A549 (cell line): ENCODE data around the gene FRMD4A. TPM values are rescaled to one million over a fixed set of nuclear protein-coding genes. Genes with fewer than 3 reads are reported as not detected.

ENCODE experiments used
- ATAC-seq, 2 experiments: fragments of 200-7000 bp in 1 of 2; fragments of >200 bp in 1 of 2; cut with Nextera tagmentation in 1 of 2; cut with Tn5 transposase in 1 of 2; 3 replicates each; pipeline versions ENCODE4 v1.8.0 to v1.9.1; 2018 to 2020; ENCODE audit warnings: mild to moderate bottlenecking in 1 of 2, moderate library complexity in 1 of 2
- CTCF ChIA-PET: fragments of 300-600 bp; sonication (Branson Sonifier 250); formaldehyde crosslinking; extraction: SDS; loops from one replicate; lab custom pipeline; 2021; ENCODE audit warnings: antibody characterized with exemption, inconsistent platforms; lab: Yijun Ruan, JAX
- POLR2A ChIA-PET: fragments of 350-600 bp; formaldehyde crosslinking; extraction: SDS; loops from one replicate; lab custom pipeline; 2021; ENCODE audit warnings: antibody characterized with exemption, inconsistent platforms; lab: Yijun Ruan, JAX
- DNase-seq, 2 experiments: peaks; one replicate each; pipeline versions ENCODE4 v3.0.0 to v3.0.0-alpha.2; 2011 to 2016; ENCODE audit warnings: low read depth in 1 of 2, low spot score in 1 of 2
- FAIRE-seq: peaks from 2 replicates; lab custom pipeline; 2011; peaks lifted over from hg19 to GRCh38; lab: Jason Lieb, UNC
- H3K27ac ChIP-seq, 2 experiments: fragments of >200 bp; sonication (Bioruptor Twin); formaldehyde crosslinking; 3 replicates each; pipeline ENCODE4 v1.5.1; 2016 to 2017
- H3K4me1 ChIP-seq: fragments of >200 bp; sonication (Bioruptor Twin); formaldehyde crosslinking; 3 replicates; pipeline ENCODE4 v1.6.1; 2016
- H3K4me2 ChIP-seq: fragments of >200 bp; sonication (Bioruptor Twin); formaldehyde crosslinking; 3 replicates; pipeline ENCODE4 v1.6.1; 2016
- H3K4me3 ChIP-seq: fragments of >200 bp; sonication (Bioruptor Twin); formaldehyde crosslinking; 3 replicates; pipeline ENCODE4 v1.5.1; 2016
- H3K9me3 ChIP-seq: fragments of >200 bp; sonication (Bioruptor Twin); formaldehyde crosslinking; 3 replicates; pipeline ENCODE4 v1.6.1; 2016
- CBX2 ChIP-seq: fragments of 200-600 bp; sonication (generic); IDR thresholded peaks from 2 replicates; pipeline ENCODE4 v1.6.1; 2016; ENCODE audit warnings: low read depth, mild to moderate bottlenecking, borderline replicate concordance
- EP300 ChIP-seq, 2 experiments: fragments of >200 bp; sonication (Bioruptor Twin); formaldehyde crosslinking; IDR thresholded peaks; 2 replicates in 1 of 2; 3 replicates in 1 of 2; pipeline ENCODE4 v1.6.1; 2016 to 2017
- FOSB ChIP-seq: fragments of 250-450 bp; sonication (Bioruptor Pico); IDR thresholded peaks from 2 replicates; pipeline ENCODE4 v1.5.0; 2020; ENCODE audit warnings: mild to moderate bottlenecking, moderate library complexity
- FOSL2 ChIP-seq, 2 experiments: fragments of 450-650 bp in 1 of 2; fragments of >200 bp in 1 of 2; sonication (Bioruptor Twin) in 1 of 2; formaldehyde crosslinking; IDR thresholded peaks; 2 replicates each; pipeline versions ENCODE4 v1.5.0 to v1.6.1; 2016 to 2020; ENCODE audit warnings: mild to moderate bottlenecking in 1 of 2, moderate library complexity in 1 of 2
- HDAC2 ChIP-seq: fragments of 200-600 bp; sonication (generic); IDR thresholded peaks from 2 replicates; pipeline ENCODE4 v1.6.1; 2016
- HEYL ChIP-seq: fragments of 250-450 bp; sonication (Bioruptor Pico); IDR thresholded peaks from 2 replicates; pipeline ENCODE4 v1.8.0; 2021; ENCODE audit warnings: mild to moderate bottlenecking, moderate library complexity
- HOXB5 ChIP-seq: fragments of 250-450 bp; sonication (Bioruptor Pico); IDR thresholded peaks from 2 replicates; pipeline ENCODE4 v1.5.0; 2020; ENCODE audit warnings: mild to moderate bottlenecking, moderate library complexity
- JUN ChIP-seq, 2 experiments: fragments of >200 bp; sonication (Bioruptor Twin); formaldehyde crosslinking; IDR thresholded peaks; 2 replicates in 1 of 2; 3 replicates in 1 of 2; pipeline ENCODE4 v1.6.1; 2016 to 2017
- JUNB ChIP-seq: fragments of >200 bp; sonication (Bioruptor Twin); formaldehyde crosslinking; IDR thresholded peaks from 2 replicates; pipeline ENCODE4 v1.6.1; 2016
- MAFK ChIP-seq: fragments of 450-650 bp; IDR thresholded peaks from 2 replicates; pipeline ENCODE4 v1.6.1; 2014; ENCODE audit not compliant: partially characterized antibody
- NFE2L2 ChIP-seq: fragments of 150-350 bp; conservative IDR thresholded peaks from 2 replicates; pipeline ENCODE4 v1.6.1; 2014; ENCODE audit warnings: low read length
- RAD21 ChIP-seq, 2 experiments: fragments of >200 bp in 1 of 2; sonication (Bioruptor Twin) in 1 of 2; formaldehyde crosslinking in 1 of 2; IDR thresholded peaks in 1 of 2; conservative IDR thresholded peaks in 1 of 2; 2 replicates in 1 of 2; 3 replicates in 1 of 2; pipeline ENCODE4 v1.6.1; 2012 to 2018; ENCODE audit warnings: inconsistent platforms in 1 of 2
- RFX5 ChIP-seq: fragments of 450-650 bp; IDR thresholded peaks from 2 replicates; pipeline ENCODE4 v1.7.1; 2014; ENCODE audit warnings: antibody characterized with exemption, mild to moderate bottlenecking, moderate library complexity
- RNF2 ChIP-seq: fragments of 200-600 bp; sonication (generic); IDR thresholded peaks from 2 replicates; pipeline ENCODE4 v1.6.1; 2016; ENCODE audit warnings: low read depth, mild to moderate bottlenecking, antibody characterized with exemption, moderate library complexity, borderline replicate concordance
- SMC3 ChIP-seq: fragments of >200 bp; sonication (Bioruptor Twin); formaldehyde crosslinking; IDR thresholded peaks from 3 replicates; pipeline ENCODE4 v1.6.1; 2018; ENCODE audit warnings: inconsistent platforms
- ZFP36 ChIP-seq: fragments of 450-650 bp; IDR thresholded peaks from 2 replicates; pipeline ENCODE4 v1.6.1; 2014; ENCODE audit warnings: borderline replicate concordance; ENCODE audit not compliant: partially characterized antibody
- WGBS: methylation state at CpG from one replicate; pipeline ENCODE4 v1.1.6; 2017; ENCODE audit errors: missing lambda C conversion rate; 5-methylcytosine and 5-hydroxymethylcytosine counted together
- polyA plus RNA-seq, 4 experiments: library from polyadenylated mRNA; depleted of rRNA in 3 of 4; stranded (reverse); fragments of >200 nt; fragmentation: RNase III in 1 of 4; extraction: RNeasy Plus Mini Kit Qiagen cat#74134 plus additional on column Dnase treatment in 1 of 4; gene quantifications; 2 replicates in 3 of 4; 3 replicates in 1 of 4; pipeline ENCODE4 v1.2.3, GENCODE V29; 2011 to 2017
- TF ChIP-seq, protein P1 (sequence below): IDR thresholded peaks from 2 replicates; pipeline ENCODE4 v1.6.1; 2012
- TF ChIP-seq, protein P2 (sequence below): fragments of >200 bp; sonication (Bioruptor Twin); formaldehyde crosslinking; IDR thresholded peaks from 2 replicates; pipeline ENCODE4 v1.6.1; 2016
- TF ChIP-seq, protein P3 (sequence below): fragments of 250-450 bp; sonication (Bioruptor Pico); IDR thresholded peaks from 2 replicates; pipeline ENCODE4 v1.5.0; 2021; ENCODE audit warnings: mild to moderate bottlenecking, moderate library complexity, borderline replicate concordance
- TF ChIP-seq, protein P4 (sequence below): fragments of 200-600 bp; sonication (generic); IDR thresholded peaks from 2 replicates; pipeline ENCODE4 v1.6.1; 2016; ENCODE audit warnings: antibody characterized with exemption, mild to moderate bottlenecking, moderate library complexity
- TF ChIP-seq, protein P5 (sequence below): fragments of 250-450 bp; sonication (Bioruptor Pico); IDR thresholded peaks from 2 replicates; pipeline ENCODE4 v1.5.0; 2020; ENCODE audit warnings: low read depth, mild to moderate bottlenecking, moderate library complexity
- TF ChIP-seq, protein P6 (sequence below): fragments of >200 bp; sonication (Bioruptor Twin); formaldehyde crosslinking; IDR thresholded peaks from 3 replicates; pipeline ENCODE4 v1.5.1; 2016

FRMD4A gene
- polyA plus RNA-seq, 2 of the 4 experiments (the other 2 are of a cell fraction), result 2.5 to 4.7 TPM

DNA sequence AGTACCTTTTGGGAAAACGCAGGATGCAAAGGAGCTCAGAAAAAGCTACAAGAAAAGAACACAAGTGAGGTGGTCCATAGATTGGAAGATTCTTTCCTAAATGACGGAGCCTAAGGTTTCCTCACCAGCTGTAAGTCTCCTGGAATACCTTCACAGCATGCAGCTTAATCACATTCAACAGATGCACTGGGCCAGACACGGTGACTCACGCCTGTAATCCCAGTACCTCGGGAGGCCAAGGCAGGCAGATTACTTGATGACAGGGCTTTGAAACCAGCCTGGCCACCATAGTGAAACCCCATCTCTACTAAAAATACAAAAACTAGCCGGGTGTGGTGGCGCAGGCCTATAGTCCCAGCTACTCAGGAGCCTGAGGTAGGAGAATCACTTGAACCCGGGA, 228.7 kb downstream of the FRMD4A start:
- no peak for ATAC-seq

DNA sequence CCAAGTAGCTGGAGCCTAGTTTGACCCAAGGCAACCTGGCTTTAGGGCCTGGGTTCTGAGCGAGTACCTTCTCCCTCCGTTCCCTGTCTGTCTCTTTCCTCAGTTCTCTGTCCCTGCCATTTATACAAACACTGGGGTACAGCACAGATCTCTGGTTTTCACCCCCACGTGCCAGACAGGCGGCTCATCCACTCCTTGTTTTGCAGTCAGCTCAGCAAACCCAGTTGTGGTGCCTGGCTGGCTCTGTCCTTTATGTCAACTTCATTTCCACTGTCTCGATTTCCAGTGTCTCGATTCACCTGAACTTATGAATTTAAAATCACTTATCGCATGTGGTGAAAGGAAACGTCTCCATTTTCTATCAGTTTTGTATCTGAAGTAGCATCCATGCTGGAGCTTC, 230.8 kb downstream of the FRMD4A start:
- no peak for DNase-seq
- Histone ChIP-seq H3K27ac (no peak overlapping the region), H3K4me3 (no peak overlapping the region), H3K4me2 (no peak overlapping the region), H3K9me3 (no peaks in the 10 kb centered on the region)
- CTCF ChIA-PET, result no interaction called here
- TF ChIP-seq, protein P1, sequence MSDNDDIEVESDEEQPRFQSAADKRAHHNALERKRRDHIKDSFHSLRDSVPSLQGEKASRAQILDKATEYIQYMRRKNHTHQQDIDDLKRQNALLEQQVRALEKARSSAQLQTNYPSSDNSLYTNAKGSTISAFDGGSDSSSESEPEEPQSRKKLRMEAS, result no peak
- TF ChIP-seq CBX2, result no peak
- TF ChIP-seq FOSB (CRISPR knock-in tag), result no peak
- TF ChIP-seq, all 56 proteins: peak for 0
- WGBS, result 40% methylated on average over 8 of the region's 8 CpGs
- H3K4me1 ChIP-seq, result no peaks in the 10 kb centered on the region
- no peak for FAIRE-seq
- no peak for ATAC-seq
- POLR2A ChIA-PET, result no interaction called here

More for the DNA sequence above, 228.7 kb downstream of the FRMD4A start:
- TF ChIP-seq HEYL (no peak), JUNB (no peak), ZFP36 (no peak), JUN (IDR thresholded peaks at IDR 0.05) (no peak), NFE2L2 (no peak)
- TF ChIP-seq, protein P2, sequence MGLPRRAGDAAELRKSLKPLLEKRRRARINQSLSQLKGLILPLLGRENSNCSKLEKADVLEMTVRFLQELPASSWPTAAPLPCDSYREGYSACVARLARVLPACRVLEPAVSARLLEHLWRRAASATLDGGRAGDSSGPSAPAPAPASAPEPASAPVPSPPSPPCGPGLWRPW, result no peak
- TF ChIP-seq, protein P3, sequence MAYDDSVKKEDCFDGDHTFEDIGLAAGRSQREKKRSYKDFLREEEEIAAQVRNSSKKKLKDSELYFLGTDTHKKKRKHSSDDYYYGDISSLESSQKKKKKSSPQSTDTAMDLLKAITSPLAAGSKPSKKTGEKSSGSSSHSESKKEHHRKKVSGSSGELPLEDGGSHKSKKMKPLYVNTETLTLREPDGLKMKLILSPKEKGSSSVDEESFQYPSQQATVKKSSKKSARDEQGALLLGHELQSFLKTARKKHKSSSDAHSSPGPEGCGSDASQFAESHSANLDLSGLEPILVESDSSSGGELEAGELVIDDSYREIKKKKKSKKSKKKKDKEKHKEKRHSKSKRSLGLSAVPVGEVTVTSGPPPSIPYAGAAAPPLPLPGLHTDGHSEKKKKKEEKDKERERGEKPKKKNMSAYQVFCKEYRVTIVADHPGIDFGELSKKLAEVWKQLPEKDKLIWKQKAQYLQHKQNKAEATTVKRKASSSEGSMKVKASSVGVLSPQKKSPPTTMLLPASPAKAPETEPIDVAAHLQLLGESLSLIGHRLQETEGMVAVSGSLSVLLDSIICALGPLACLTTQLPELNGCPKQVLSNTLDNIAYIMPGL, result no peak
- WGBS, result 43% methylated on average over 8 of the region's 8 CpGs
- FAIRE-seq (no peak), DNase-seq (no peak)
- Histone ChIP-seq H3K27ac (no peak overlapping the region), H3K9me3 (0 out of 3 replicates have a peak, but pooled peaks cover 3% of the 10 kb centered on the region), H3K4me1 (no peaks in the 10 kb centered on the region), H3K4me2 (no peak overlapping the region), H3K4me3 (no peak overlapping the region)
- POLR2A ChIA-PET, result no interaction called here
- CTCF ChIA-PET, result interaction anchor here (1.2 to 1.9 kb wide), 4 partner anchors 8 to 315 kb away, joined by 3 to 7 read pairs (median 4); no protein-coding TSS in a partner anchor

DNA sequence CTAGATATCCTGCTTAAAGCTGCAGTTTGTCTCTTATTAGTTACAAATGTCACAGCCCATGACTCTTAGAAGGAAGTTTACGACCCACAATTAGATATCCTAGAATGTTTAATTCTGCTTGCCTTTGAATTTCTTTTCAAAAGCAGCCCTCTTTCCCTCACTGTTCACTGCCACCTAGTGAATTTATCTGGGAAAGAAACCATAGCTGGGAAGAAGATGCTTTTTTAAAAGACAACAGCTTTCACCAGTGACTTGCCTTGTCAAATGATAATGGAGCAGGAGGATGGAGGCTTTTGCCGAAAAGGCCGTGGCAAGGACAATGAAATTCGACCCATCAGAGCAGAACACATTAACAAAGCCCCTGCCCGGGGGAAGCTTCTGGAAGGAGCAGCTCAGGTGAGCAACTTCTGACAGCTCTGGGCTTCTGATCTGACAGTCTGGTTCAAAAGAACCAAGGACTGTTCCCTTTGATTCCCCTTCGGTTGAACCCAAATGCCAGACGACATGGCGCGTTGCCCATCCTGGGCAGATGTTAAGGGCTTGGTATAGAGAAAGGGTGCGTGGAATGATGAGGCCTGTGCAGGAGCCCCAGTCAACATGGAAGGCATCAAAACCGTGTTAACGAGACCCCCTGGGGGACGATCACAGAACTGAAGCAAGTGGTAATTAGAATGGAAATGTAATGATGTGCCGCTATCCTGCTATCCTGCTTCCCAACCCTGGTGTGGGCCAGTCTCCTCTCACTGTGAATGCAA, 236.8 kb downstream of the FRMD4A start:
- peak; percentile 5 to 17 for DNase-seq
- CTCF ChIA-PET, result interaction anchor here (0.6 to 2.5 kb wide), 18 partner anchors 8 to 312 kb away, joined by 3 to 30 read pairs (median 4); no protein-coding TSS in a partner anchor
- Histone ChIP-seq H3K9me3 (no peaks in the 10 kb centered on the region), H3K27ac (no peak overlapping the region), H3K4me1 (no peaks in the 10 kb centered on the region), H3K4me2 (no peak overlapping the region), H3K4me3 (no peak overlapping the region)
- 50% methylated on average over 14 of the region's 14 CpGs for WGBS
- peak in 1 of 2 experiments; percentile 47; a peak in 2 of 6 replicates for ATAC-seq
- FAIRE-seq, result no peak
- POLR2A ChIA-PET, result no interaction called here
- TF ChIP-seq RFX5 (no peak), RAD21 (conservative IDR thresholded peaks at IDR 0.05 in 1 of 2, IDR thresholded peaks at IDR 0.05 in 1 of 2) (peak; percentile 51 to 62), MAFK (no peak), RNF2 (no peak), HOXB5 (no peak), FOSL2 (IDR thresholded peaks at IDR 0.05) (no peak), FOSL2 (CRISPR knock-in tag; IDR thresholded peaks at IDR 0.05) (no peak), CBX2 (no peak), FOSB (CRISPR knock-in tag) (no peak), JUN (IDR thresholded peaks at IDR 0.05) (no peak), EP300 (IDR thresholded peaks at IDR 0.05) (no peak), SMC3 (peak; percentile 52; the same call in 2 of the 3 replicates), HDAC2 (no peak)
- TF ChIP-seq, protein P4, sequence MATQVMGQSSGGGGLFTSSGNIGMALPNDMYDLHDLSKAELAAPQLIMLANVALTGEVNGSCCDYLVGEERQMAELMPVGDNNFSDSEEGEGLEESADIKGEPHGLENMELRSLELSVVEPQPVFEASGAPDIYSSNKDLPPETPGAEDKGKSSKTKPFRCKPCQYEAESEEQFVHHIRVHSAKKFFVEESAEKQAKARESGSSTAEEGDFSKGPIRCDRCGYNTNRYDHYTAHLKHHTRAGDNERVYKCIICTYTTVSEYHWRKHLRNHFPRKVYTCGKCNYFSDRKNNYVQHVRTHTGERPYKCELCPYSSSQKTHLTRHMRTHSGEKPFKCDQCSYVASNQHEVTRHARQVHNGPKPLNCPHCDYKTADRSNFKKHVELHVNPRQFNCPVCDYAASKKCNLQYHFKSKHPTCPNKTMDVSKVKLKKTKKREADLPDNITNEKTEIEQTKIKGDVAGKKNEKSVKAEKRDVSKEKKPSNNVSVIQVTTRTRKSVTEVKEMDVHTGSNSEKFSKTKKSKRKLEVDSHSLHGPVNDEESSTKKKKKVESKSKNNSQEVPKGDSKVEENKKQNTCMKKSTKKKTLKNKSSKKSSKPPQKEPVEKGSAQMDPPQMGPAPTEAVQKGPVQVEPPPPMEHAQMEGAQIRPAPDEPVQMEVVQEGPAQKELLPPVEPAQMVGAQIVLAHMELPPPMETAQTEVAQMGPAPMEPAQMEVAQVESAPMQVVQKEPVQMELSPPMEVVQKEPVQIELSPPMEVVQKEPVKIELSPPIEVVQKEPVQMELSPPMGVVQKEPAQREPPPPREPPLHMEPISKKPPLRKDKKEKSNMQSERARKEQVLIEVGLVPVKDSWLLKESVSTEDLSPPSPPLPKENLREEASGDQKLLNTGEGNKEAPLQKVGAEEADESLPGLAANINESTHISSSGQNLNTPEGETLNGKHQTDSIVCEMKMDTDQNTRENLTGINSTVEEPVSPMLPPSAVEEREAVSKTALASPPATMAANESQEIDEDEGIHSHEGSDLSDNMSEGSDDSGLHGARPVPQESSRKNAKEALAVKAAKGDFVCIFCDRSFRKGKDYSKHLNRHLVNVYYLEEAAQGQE, result no peak
- TF ChIP-seq, protein P5, sequence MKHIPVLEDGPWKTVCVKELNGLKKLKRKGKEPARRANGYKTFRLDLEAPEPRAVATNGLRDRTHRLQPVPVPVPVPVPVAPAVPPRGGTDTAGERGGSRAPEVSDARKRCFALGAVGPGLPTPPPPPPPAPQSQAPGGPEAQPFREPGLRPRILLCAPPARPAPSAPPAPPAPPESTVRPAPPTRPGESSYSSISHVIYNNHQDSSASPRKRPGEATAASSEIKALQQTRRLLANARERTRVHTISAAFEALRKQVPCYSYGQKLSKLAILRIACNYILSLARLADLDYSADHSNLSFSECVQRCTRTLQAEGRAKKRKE, result no peak
- TF ChIP-seq, protein P6, sequence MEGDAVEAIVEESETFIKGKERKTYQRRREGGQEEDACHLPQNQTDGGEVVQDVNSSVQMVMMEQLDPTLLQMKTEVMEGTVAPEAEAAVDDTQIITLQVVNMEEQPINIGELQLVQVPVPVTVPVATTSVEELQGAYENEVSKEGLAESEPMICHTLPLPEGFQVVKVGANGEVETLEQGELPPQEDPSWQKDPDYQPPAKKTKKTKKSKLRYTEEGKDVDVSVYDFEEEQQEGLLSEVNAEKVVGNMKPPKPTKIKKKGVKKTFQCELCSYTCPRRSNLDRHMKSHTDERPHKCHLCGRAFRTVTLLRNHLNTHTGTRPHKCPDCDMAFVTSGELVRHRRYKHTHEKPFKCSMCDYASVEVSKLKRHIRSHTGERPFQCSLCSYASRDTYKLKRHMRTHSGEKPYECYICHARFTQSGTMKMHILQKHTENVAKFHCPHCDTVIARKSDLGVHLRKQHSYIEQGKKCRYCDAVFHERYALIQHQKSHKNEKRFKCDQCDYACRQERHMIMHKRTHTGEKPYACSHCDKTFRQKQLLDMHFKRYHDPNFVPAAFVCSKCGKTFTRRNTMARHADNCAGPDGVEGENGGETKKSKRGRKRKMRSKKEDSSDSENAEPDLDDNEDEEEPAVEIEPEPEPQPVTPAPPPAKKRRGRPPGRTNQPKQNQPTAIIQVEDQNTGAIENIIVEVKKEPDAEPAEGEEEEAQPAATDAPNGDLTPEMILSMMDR, result peak; percentile 43; the same call in 2 of the 3 replicates
